ENCODE data around the gene DUSP16. TPM values are rescaled to one million over a fixed set of nuclear protein-coding genes. Genes with fewer than 3 reads are reported as not detected.

DUSP16 gene
- polyA plus RNA-seq, 1 donor from 2014 or later, result 42.5 TPM

DNA sequence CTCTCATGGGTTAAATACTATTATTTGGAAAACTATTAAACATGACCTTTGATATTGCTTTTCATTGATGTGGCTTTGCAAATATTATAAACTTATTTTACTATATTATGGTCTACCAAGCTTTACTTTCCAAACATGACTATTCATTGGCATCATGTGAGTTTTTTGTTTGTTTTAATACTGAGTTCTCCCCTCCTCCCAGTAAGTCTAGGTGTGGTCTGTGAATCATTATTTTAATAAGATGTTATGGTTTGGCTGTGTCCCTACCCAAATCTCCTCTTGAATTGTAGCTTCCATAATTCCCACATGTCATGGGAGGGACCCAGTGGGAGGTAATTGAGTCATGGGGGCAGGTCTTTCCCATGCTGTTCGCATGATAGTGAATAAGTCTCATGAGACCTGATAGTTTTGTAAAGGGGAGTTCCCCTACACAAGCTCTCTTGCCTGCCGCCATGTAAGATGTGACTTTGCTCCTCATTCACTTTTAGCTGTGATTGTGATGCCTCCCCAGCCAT, 125.8 kb downstream of the DUSP16 start:
- Histone ChIP-seq H3K79me2 (replicated peaks; ENCODE audit: insufficient read depth, low read length) (no peaks in the 10 kb centered on the region), H3K4me2 (ENCODE audit: low read length) (no peak overlapping the region)

DNA sequence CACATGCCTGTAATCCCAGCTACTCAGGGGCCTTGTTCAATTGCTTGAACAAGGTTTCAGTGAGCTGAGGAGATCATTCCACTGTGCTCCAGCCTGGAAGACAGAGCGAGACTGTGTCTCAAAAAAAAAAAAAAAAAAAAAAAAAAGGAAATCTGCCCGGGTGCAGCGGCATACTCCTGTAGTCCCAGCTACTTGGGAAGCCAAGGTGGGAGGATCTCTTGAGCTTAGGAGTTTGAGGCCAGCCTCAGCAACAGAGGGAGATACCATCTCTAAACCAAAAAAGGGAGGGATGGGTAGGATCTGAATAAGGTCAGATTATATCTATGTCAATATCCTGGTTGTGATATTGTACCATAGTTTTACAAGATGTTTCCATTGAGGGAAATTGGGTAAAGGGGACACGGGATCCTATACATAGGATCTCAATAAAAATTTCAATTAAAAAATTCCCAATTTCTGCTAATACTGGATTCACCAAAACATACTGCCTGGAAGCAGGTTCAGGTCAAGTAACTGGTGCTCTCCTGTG, 129.4 kb downstream of the DUSP16 start:
- Histone ChIP-seq H3K9ac (ENCODE audit: low read length) (no peak overlapping the region), H3F3A (ENCODE audit: insufficient read depth, low read length, poor library complexity, severe bottlenecking) (no peaks in the 10 kb centered on the region), H3K4me2 (ENCODE audit: low read length) (no peak overlapping the region), H3K9me2 (ENCODE audit: insufficient read depth, low read length) (no peaks in the 10 kb centered on the region), H2AFZ (ENCODE audit: low read depth, low read length) (no peak overlapping the region), H4K20me1 (ENCODE audit: insufficient read depth) (no peaks in the 10 kb centered on the region), H3K36me3 (ENCODE audit: insufficient read depth, low read length) (no peaks in the 10 kb centered on the region), H3K27me3 (ENCODE audit: insufficient read depth, low read depth, low read length) (no peaks in the 10 kb centered on the region), H3K79me2 (replicated peaks; ENCODE audit: insufficient read depth, low read length) (no peaks in the 10 kb centered on the region), H3K9me3 (ENCODE audit: low read length) (no peaks in the 10 kb centered on the region), H3K4me3 (ENCODE audit: low read length) (no peak overlapping the region), H3K27ac (ENCODE audit: low read length) (no peak overlapping the region)
- TF ChIP-seq POLR2AphosphoS5 (IDR thresholded peaks at IDR 0.05) (no peak), TAF1 (IDR thresholded peaks at IDR 0.05; ENCODE audit: low read depth) (no peak), EZH2 (IDR thresholded peaks at IDR 0.05; ENCODE audit: borderline replicate concordance, insufficient read depth, low read length, poor library complexity, severe bottlenecking) (no peak), EP300 (conservative IDR thresholded peaks at IDR 0.05; ENCODE audit: poor library complexity, severe bottlenecking) (no peak), SMC3 (conservative IDR thresholded peaks at IDR 0.05; ENCODE audit: poor library complexity) (no peak), RAD21 (conservative IDR thresholded peaks at IDR 0.05) (no peak), MXI1 (conservative IDR thresholded peaks at IDR 0.05; ENCODE audit: poor library complexity, severe bottlenecking) (no peak)
- TF ChIP-seq, protein P1, sequence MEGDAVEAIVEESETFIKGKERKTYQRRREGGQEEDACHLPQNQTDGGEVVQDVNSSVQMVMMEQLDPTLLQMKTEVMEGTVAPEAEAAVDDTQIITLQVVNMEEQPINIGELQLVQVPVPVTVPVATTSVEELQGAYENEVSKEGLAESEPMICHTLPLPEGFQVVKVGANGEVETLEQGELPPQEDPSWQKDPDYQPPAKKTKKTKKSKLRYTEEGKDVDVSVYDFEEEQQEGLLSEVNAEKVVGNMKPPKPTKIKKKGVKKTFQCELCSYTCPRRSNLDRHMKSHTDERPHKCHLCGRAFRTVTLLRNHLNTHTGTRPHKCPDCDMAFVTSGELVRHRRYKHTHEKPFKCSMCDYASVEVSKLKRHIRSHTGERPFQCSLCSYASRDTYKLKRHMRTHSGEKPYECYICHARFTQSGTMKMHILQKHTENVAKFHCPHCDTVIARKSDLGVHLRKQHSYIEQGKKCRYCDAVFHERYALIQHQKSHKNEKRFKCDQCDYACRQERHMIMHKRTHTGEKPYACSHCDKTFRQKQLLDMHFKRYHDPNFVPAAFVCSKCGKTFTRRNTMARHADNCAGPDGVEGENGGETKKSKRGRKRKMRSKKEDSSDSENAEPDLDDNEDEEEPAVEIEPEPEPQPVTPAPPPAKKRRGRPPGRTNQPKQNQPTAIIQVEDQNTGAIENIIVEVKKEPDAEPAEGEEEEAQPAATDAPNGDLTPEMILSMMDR (IDR thresholded peaks at IDR 0.05; ENCODE audit: poor library complexity, severe bottlenecking), result no peak
- TF ChIP-seq, protein P2, sequence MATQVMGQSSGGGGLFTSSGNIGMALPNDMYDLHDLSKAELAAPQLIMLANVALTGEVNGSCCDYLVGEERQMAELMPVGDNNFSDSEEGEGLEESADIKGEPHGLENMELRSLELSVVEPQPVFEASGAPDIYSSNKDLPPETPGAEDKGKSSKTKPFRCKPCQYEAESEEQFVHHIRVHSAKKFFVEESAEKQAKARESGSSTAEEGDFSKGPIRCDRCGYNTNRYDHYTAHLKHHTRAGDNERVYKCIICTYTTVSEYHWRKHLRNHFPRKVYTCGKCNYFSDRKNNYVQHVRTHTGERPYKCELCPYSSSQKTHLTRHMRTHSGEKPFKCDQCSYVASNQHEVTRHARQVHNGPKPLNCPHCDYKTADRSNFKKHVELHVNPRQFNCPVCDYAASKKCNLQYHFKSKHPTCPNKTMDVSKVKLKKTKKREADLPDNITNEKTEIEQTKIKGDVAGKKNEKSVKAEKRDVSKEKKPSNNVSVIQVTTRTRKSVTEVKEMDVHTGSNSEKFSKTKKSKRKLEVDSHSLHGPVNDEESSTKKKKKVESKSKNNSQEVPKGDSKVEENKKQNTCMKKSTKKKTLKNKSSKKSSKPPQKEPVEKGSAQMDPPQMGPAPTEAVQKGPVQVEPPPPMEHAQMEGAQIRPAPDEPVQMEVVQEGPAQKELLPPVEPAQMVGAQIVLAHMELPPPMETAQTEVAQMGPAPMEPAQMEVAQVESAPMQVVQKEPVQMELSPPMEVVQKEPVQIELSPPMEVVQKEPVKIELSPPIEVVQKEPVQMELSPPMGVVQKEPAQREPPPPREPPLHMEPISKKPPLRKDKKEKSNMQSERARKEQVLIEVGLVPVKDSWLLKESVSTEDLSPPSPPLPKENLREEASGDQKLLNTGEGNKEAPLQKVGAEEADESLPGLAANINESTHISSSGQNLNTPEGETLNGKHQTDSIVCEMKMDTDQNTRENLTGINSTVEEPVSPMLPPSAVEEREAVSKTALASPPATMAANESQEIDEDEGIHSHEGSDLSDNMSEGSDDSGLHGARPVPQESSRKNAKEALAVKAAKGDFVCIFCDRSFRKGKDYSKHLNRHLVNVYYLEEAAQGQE (IDR thresholded peaks at IDR 0.05; ENCODE audit: borderline replicate concordance), result no peak

More for the DNA sequence above, 125.8 kb downstream of the DUSP16 start:
- Histone ChIP-seq H2AFZ (ENCODE audit: low read depth, low read length) (no peak overlapping the region), H3K4me3 (ENCODE audit: low read length) (no peak overlapping the region), H3F3A (ENCODE audit: insufficient read depth, low read length, poor library complexity, severe bottlenecking) (no peaks in the 10 kb centered on the region), H3K27ac (ENCODE audit: low read length) (no peak overlapping the region), H3K36me3 (ENCODE audit: insufficient read depth, low read length) (no peaks in the 10 kb centered on the region), H3K9ac (ENCODE audit: low read length) (no peak overlapping the region), H3K9me3 (ENCODE audit: low read length) (no peaks in the 10 kb centered on the region), H4K20me1 (ENCODE audit: insufficient read depth) (no peaks in the 10 kb centered on the region), H3K27me3 (ENCODE audit: insufficient read depth, low read depth, low read length) (no peaks in the 10 kb centered on the region), H3K9me2 (ENCODE audit: insufficient read depth, low read length) (no peaks in the 10 kb centered on the region)
- TF ChIP-seq, protein P2 (IDR thresholded peaks at IDR 0.05; ENCODE audit: borderline replicate concordance), result no peak
- TF ChIP-seq EP300 (conservative IDR thresholded peaks at IDR 0.05; ENCODE audit: poor library complexity, severe bottlenecking) (no peak), EZH2 (IDR thresholded peaks at IDR 0.05; ENCODE audit: borderline replicate concordance, insufficient read depth, low read length, poor library complexity, severe bottlenecking) (no peak), RAD21 (conservative IDR thresholded peaks at IDR 0.05) (no peak), TAF1 (IDR thresholded peaks at IDR 0.05; ENCODE audit: low read depth) (no peak), POLR2AphosphoS5 (IDR thresholded peaks at IDR 0.05) (no peak), SMC3 (conservative IDR thresholded peaks at IDR 0.05; ENCODE audit: poor library complexity) (no peak), MXI1 (conservative IDR thresholded peaks at IDR 0.05; ENCODE audit: poor library complexity, severe bottlenecking) (no peak)
- TF ChIP-seq, protein P1 (IDR thresholded peaks at IDR 0.05; ENCODE audit: poor library complexity, severe bottlenecking), result no peak

All from neural cell (in vitro differentiated cells).